Loucy (cell line): Measurements from ENCODE around the gene DZANK1.

Experiments
- CTCF ChIP-seq: fragments of 200-600 bp; sonication (generic); conservative IDR thresholded peaks from 2 replicates; pipeline ENCODE4 v1.5.1; 2014; ENCODE audit warnings: mild to moderate bottlenecking, antibody characterized with exemption, low read length
- EZH2phosphoT487 ChIP-seq: fragments of 200-600 bp; IDR thresholded peaks from 2 replicates; pipeline ENCODE4 v1.6.1; 2018; ENCODE audit warnings: antibody characterized with exemption, mild to moderate bottlenecking, moderate library complexity, borderline replicate concordance

- TF ChIP-seq CTCF, result no peak
- TF ChIP-seq EZH2phosphoT487, result no peak
Measured at GRCh38 chr20:18362916-18363315, 103.9 kb downstream of the DZANK1 start.
